ENCODE data around the gene EGFL8. TPM values are rescaled to one million over a fixed set of nuclear protein-coding genes. Genes with fewer than 3 reads are reported as not detected.

The EGFL8 gene
- total RNA-seq, result 4.3 and 5.1 TPM in 2 replicates

GRCh38 chr6:32164295-32164694, at the start of gene EGFL8:
EGFL8 (plus strand) TSS chr6:32164595; CDS start chr6:32166166, 1,571 bp downstream.

GRCh38 chr6:32127717-32128592, 36.4 kb upstream of the EGFL8 start, which contains the start of gene ATF6B:
ATF6B (minus strand) TSS chr6:32128246; CDS start chr6:32128207, 39 bp downstream.

GRCh38 chr6:32151863-32152768, 12.3 kb upstream of the EGFL8 start, which contains the start of gene PRRT1:
PRRT1 (minus strand) TSS chr6:32151939; CDS start chr6:32151827, 112 bp downstream.

GRCh38 chr6:32153564-32154513, 10.6 kb upstream of the EGFL8 start, which contains the start of gene PPT2:
PPT2 (plus strand) TSS chr6:32154141; CDS start chr6:32154595, 454 bp downstream.

GRCh38 chr6:32175711-32176475, 11.5 kb downstream of the EGFL8 start, which contains the start of gene AGPAT1:
AGPAT1 (minus strand) TSS chr6:32176084; CDS start chr6:32171496, 4,588 bp downstream.

GRCh38 chr6:32177788-32178546, 13.6 kb downstream of the EGFL8 start, which contains the start of gene RNF5:
RNF5 (plus strand) TSS chr6:32178405; CDS start chr6:32178512, 107 bp downstream.

GRCh38 chr6:32184084-32184640, 19.8 kb downstream of the EGFL8 start, which contains the start of gene AGER:
AGER (minus strand) TSS chr6:32184253; CDS start chr6:32184222, 31 bp downstream.

GRCh38 chr6:32190054-32190851, 25.9 kb downstream of the EGFL8 start, which contains the start of gene PBX2:
PBX2 (minus strand) TSS chr6:32190202; CDS start chr6:32189915, 287 bp downstream.

GRCh38 chr6:32192608-32193039, 28.2 kb downstream of the EGFL8 start, which contains the start of gene GPSM3:
GPSM3 (minus strand) TSS chr6:32192643; CDS start chr6:32192513, 130 bp downstream.

Small RNA genes lying within 50 kb of the gene (small RNA-seq; reads per million reads assigned to genes)
- gene AL662884.1, result not detected
- gene MIR6833, result not detected

Other genes with a start within 250 kb of the EGFL8 start
- gene C2, start 236.9 kb upstream of the EGFL8 start, total RNA-seq, result 0.22 and 1.6 TPM in 2 replicates
- 0.39 TPM in 1 of 2 replicates, not detected in the other for gene CFB, start 218.5 kb upstream of the EGFL8 start, total RNA-seq
- gene NELFE, start 205.6 kb upstream of the EGFL8 start, total RNA-seq, result 82.8 and 105 TPM in 2 replicates
- gene SKIC2, start 205.4 kb upstream of the EGFL8 start, total RNA-seq, result 63.2 and 74.0 TPM in 2 replicates
- gene DXO, start 192.5 kb upstream of the EGFL8 start, total RNA-seq, result 23.9 and 28.6 TPM in 2 replicates
- 2.2 and 6.3 TPM in 2 replicates for gene C4A, start 182.5 kb upstream of the EGFL8 start, total RNA-seq
- gene C4B, start 149.8 kb upstream of the EGFL8 start, total RNA-seq, result 4.2 and 6.3 TPM in 2 replicates
- 0.22 TPM in 1 of 2 replicates, not detected in the other for gene CYP21A2, start 126.2 kb upstream of the EGFL8 start, total RNA-seq
- gene TNXB, start 55.3 kb upstream of the EGFL8 start, total RNA-seq, result 168 and 255 TPM in 2 replicates
- 26.0 and 36.9 TPM in 2 replicates for gene ATF6B, start 36.3 kb upstream of the EGFL8 start, total RNA-seq
- 9.8 and 12.9 TPM in 2 replicates for gene FKBPL, start 34.3 kb upstream of the EGFL8 start, total RNA-seq
- gene PRRT1, start 12.7 kb upstream of the EGFL8 start, total RNA-seq, result 0.11 and 0.79 TPM in 2 replicates
- 59.3 and 66.9 TPM in 2 replicates for gene PPT2, start 10.5 kb upstream of the EGFL8 start, total RNA-seq
- gene AGPAT1, start 11.5 kb downstream of the EGFL8 start, total RNA-seq, result 34.9 and 59.9 TPM in 2 replicates
- gene RNF5, start 13.8 kb downstream of the EGFL8 start, total RNA-seq, result 24.7 and 55.9 TPM in 2 replicates
- gene AGER, start 19.7 kb downstream of the EGFL8 start, total RNA-seq, result 5.7 and 5.9 TPM in 2 replicates
- 59.1 and 89.9 TPM in 2 replicates for gene PBX2, start 25.6 kb downstream of the EGFL8 start, total RNA-seq
- 0.79 and 2.2 TPM in 2 replicates for gene GPSM3, start 28.0 kb downstream of the EGFL8 start, total RNA-seq
- gene NOTCH4, start 59.5 kb downstream of the EGFL8 start, total RNA-seq, result 0.98 and 3.5 TPM in 2 replicates
- gene TSBP1, start 207.3 kb downstream of the EGFL8 start, total RNA-seq, result not detected in 2 replicates
- gene BTNL2, start 242.6 kb downstream of the EGFL8 start, total RNA-seq, result not detected in 2 replicates

Data from placental epithelial cell (primary cell).